ENCODE results near the gene DCTN2.
A peak's percentile ranks its signal among the peaks of the same experiment; 100 is the strongest.
"Not testable (repeated sequence)": the region's sequence is repeated elsewhere in the genome, so short reads cannot be mapped to it uniquely, and the experiment has no call there.

The DCTN2 gene

DNA sequence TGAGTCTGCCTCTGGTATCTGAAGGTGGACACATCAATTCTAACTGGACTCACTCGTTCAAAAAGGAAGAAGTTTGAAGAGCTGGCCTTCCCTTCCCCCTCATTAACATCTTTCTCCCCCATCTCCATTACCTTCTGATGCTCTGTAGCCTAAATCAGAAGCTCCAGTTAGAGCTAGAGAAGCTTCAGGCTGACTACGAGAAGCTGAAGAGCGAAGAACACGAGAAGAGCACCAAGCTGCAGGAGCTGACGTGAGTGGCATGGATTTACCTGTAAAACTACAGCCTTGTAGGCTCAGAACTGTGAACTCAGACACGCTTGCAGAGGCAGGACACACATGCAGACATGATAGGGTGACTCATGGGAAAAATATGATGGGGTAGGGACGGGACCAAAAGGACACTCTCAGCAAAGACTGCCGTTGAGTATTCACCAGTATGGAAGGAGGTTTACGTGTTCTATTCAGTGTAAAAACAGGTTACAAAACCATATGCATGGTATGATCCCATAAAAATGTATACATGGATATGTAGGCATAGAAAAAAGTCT, 29.7 kb upstream of the DCTN2 start:
- DNase-seq: no peak

DNA sequence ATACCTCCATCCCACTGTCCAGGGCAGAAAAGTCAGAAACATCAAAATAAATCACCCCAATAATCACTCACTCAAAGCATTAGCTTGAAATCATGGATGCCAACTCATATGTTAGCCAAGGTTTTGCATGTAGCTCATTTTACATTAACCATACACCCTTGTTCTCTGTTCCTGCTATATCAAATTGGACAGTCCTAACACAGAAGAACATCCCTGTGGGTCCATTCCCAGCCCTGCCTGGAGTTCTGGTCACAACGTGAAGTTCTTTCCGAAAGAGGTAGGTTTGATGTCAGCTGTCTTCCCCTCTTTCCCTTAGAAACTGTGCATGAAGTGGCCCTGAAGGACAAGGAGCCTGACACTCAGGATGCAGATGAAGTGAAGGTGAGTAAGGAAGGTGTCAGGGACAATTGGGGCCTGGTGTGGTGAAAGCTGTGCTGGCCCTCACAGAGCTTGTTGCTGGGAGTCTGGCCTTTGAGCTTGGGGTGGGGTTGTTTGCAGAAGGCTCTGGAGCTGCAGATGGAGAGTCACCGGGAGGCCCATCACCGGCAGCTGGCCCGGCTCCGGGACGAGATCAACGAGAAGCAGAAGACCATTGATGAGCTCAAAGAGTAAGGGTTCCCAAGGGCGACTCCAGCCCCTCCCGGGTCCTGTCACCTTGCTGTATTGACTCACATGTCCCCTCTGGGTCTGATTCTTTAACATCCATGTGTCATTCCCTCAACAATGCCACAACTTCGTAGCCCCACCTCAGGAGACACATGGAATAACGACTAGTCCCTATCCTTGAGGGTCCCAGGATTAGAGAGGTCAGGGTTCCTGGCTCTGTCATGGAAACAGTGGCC, 29.0 kb upstream of the DCTN2 start:
- no peak for DNase-seq

- no peak for DNase-seq
Measured at GRCh38 chr12:57574795-57575194, 27.8 kb upstream of the DCTN2 start.

DNA sequence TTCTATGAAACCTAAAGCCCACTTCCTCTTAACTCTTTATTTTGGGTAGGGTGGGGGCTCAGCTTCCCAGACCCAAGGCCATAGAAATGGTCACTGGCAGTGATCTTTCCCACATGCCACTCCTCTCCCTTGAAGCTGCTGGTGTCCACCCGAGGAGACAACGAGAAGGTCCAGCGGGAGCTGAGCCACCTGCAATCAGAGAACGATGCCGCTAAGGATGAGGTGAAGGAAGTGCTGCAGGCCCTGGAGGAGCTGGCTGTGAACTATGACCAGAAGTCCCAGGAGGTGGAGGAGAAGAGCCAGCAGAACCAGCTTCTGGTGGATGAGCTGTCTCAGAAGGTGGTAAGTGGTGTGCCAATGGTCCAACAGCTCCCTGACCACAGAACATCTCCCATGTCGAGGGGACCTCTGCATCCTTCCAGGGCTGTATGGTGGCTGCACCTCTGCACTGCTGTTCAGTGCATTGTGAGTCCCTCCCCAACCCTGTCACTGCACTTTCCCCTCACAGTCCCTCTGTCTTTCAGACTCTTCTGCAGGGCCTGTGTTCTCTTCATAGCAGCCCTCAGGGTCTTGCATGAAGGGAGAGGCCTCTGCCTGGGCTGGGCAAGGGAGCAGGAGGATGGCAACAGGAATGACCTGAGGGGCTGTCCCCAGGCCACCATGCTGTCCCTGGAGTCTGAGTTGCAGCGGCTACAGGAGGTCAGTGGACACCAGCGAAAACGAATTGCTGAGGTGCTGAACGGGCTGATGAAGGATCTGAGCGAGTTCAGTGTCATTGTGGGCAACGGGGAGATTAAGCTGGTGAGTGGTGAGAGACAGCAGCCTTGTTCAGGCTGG, 25.2 kb upstream of the DCTN2 start:
- no peak for DNase-seq

DNA sequence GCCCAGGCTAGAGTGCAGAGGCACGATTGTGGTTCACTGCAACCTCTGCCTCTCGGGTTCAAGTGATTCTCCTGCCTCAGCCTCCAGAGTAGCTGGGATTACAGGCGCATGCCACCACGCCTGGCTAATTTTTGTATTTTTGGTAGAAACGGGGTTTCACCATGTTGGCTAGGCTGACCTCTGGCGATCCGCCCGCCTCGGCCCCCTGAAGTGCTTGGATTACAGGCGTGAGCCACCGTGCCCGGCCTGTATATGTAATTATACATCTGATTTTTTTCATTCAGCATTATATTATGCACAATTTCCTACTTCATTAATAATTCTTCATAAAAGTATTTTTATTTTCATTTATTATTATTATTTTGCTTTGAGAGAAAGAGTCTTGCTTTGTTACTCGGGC, 23.4 kb upstream of the DCTN2 start:
- DNase-seq: not testable (repeated sequence)

- DNase-seq: no peak
Measured at GRCh38 chr12:57569858-57570257, 22.9 kb upstream of the DCTN2 start.

DNA sequence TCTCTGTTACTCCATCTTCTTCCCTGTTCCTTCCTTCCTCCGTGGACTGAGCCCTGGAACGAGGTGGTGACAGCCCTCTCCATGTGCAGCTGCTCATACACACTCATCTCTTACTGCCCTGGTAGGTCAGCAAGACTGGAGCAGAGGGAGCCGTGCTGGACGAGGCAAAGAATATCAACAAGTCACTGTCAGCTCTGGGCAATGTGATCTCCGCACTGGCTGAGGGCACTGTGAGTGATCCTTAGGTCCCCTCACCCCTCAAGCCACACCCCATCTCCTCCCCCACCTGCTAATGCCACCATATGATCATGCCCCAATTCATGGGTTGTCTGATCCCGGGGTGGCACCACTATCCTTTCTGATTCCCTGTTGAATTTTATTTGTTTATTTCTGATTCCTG, 21.8 kb upstream of the DCTN2 start:
- DNase-seq: no peak

DNA sequence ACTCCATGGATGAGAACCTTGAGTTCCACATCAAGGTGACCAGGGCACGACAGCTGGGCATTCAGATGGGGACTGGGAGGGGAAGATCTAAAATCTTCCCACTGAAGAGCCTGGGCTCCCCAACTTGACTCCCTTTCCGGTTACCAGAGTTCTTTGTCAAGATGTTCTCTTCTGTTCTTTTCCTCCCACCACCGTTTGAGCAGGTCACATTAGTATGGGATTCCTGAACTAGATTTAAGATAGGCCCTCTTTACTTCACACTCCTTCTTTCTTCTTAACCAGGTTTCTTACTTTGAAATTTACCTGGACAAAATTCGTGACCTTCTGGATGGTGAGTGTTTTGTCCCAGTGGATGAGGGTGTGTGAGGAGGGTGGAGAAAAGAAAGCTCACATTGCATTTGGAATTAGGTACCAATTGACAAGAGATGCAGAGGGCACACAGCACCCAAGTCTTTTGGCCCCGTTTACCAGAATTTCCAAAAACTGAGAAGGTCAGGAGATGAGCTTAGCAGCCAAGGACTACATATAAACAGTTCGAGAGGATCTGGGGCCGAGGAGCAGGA, 17.3 kb upstream of the DCTN2 start:
- DNase-seq: no peak

GRCh38 chr12:57563358-57563757, 16.4 kb upstream of the DCTN2 start:
- no peak for DNase-seq

- DNase-seq: not testable (repeated sequence)
Measured at GRCh38 chr12:57561117-57561516, 14.1 kb upstream of the DCTN2 start.

GRCh38 chr12:57560516-57560915, 13.5 kb upstream of the DCTN2 start:
- no peak for DNase-seq

- DNase-seq: no peak
Measured at GRCh38 chr12:57558864-57559263, 11.9 kb upstream of the DCTN2 start.

DNA sequence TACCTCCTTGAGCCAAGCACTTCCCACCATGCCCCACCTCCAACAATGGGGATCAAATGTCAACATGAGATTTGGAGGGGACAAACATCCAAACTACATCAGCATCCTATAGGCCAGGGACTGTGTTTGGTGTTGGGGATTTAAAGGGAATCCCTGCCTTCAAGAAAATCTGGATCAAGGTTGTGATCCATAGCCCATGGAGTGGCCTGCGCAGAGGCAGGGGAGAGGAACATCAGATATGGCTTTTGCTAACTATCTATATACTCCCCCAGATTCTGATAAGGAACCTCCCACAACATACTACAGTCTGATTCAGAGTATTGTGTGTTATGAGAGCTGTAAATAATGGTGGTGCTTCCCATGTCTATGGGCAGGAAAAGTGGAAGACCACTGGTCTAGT, 7.9 kb upstream of the DCTN2 start:
- no peak for DNase-seq

GRCh38 chr12:57554453-57554852, 7.5 kb upstream of the DCTN2 start:
- DNase-seq: no peak

DNA sequence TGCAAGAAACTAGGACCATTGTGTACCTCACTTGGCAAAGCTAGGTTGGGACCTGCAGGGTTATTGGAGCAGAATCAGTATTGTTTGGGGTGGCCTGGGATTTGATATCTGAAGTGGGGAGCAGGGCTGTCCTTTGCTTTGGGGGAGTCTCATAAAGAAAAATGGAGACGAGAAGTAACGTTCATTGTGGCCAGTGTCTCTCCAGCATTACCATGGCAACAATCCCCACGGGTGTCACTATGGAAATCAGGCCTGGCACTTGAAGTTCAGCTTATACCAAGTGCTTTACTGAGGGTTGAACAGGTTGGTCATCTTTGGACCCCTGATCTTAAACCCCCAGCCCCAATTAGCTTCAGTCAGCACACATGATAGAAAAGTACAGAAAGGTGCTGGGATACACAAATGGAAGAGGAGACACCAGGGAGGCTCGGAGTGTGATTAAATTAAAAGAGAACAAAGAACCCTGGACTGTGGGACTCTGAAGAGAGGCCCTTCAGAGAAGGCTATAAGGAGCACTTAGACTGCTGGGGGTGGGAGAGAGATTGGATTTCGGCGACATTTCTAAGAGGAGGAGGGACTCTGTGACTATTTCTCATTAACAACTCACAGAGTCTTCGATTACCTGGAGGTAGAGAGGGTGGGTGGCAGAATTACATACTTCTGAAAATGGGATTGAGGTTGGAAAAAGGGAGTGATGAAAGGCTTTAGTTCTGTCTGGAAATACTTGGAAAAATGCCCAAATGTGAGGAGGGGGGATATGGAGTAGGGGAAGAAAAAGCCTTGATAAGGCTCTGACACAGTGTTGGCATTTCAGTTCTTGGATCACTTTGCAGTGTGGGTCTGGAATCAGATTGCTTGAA, 6.6 kb upstream of the DCTN2 start:
- no peak for DNase-seq

DNA sequence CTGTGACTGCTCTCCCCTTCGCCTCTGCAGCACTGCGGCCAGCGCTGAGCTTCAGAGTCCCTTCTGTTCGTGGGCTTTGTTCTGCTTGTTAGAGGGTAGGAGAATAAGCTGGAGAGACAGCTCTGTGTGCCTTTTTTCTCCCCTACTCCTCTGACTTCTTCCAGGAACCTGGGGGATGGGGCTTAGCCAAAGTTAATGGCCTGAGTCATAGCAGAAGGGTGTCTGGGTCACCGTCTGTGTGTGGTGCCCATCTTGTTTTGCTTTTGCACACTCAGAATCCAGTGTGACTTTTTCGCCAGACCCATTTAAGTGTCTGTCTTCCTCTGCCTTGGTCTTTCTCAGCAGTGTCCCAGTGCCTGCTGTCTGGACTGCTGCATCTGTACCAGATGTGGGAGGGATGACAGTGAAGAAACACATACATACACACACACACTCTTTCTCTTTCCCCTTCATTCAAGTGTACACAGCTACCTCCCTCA, 5.9 kb upstream of the DCTN2 start:
- no peak for DNase-seq

GRCh38 chr12:57552306-57552651, 5.3 kb upstream of the DCTN2 start:
- DNase-seq: no peak

GRCh38 chr12:57551637-57552305, 4.8 kb upstream of the DCTN2 start:
- no peak for DNase-seq

- DNase-seq: no peak
Measured at GRCh38 chr12:57550641-57551549, 3.9 kb upstream of the DCTN2 start.

DNA sequence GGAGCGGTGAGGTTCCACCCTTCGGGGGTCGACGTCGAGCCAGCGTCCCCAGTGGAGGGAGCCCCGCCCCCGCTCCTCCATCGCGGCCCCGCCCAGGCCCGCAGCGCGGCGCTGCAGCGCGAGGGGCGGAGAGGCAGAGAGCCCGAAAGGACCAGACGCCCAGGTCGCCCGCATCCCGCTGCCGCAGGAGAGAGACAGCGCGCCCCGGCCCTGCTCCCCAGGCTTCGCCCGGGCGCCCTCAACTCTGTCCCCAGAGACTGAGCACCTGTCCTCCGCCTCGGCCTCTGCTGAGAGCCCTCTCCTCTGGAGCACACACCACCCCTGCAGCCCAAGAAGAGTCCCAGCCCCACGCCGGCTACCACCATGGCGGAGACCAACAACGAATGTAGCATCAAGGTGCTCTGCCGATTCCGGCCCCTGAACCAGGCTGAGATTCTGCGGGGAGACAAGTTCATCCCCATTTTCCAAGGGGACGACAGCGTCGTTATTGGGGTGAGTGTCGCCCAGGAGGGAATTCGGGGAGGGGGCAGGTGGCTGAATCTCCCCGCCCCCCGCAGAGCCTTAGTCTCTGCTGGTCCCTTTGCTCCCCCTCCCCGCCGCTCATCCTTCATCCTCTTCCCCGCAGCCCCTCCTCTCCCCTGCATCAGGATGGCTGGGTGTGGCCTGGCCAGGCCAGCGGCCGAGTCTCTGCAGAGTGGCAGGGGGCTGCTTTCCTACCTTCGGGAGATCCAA, 3.1 kb upstream of the DCTN2 start, which contains the start of gene KIF5A:
Gene KIF5A (plus strand): TSS at position 136 of the 732 bp plus-strand sequence. CDS start 228 bp downstream, at position 364.
- peak; percentile 61 for DNase-seq

Data from CD4-positive, alpha-beta T cell treated with Interleukin-10 for 1 hour (primary cell).